HG03378 (cell line): Measurements from ENCODE around the gene GOLGA5.
"Not testable (repeated sequence)": the region's sequence is repeated elsewhere in the genome, so short reads cannot be mapped to it uniquely, and the experiment has no call there.

Experiments
- ATAC-seq: cut with Tn5 transposase; IDR thresholded peaks from one replicate; pipeline ENCODE4 v1.9.1; 2021; ENCODE audit warnings: mild to moderate bottlenecking, moderate library complexity; ENCODE audit not compliant: unreplicated experiment

GOLGA5 gene

GRCh38 chr14:92793709-92794546 lies at the start of gene GOLGA5:
Gene GOLGA5, plus strand, starts transcription at chr14:92794305. Its CDS starts 3,133 bp downstream, at chr14:92797438.
- ATAC-seq = peak; percentile 85

- no peak for ATAC-seq
These were observed 46.3 kb upstream of the GOLGA5 start for GRCh38 chr14:92747701-92748258.

GRCh38 chr14:92748259-92749016 lies 45.7 kb upstream of the GOLGA5 start, which contains the start of gene LGMN:
Gene LGMN, minus strand, starts transcription at chr14:92748627. Its CDS starts 15,841 bp downstream, at chr14:92732786.
- ATAC-seq = peak; percentile 67

GRCh38 chr14:92750222-92750728 lies 43.8 kb upstream of the GOLGA5 start:
- not testable (repeated sequence) for ATAC-seq

GRCh38 chr14:92750994-92751400 lies 43.1 kb upstream of the GOLGA5 start:
- ATAC-seq = no peak

- no peak for ATAC-seq
These were observed 42.3 kb upstream of the GOLGA5 start for GRCh38 chr14:92751819-92752218.

- ATAC-seq = no peak
These were observed 40.9 kb upstream of the GOLGA5 start for GRCh38 chr14:92753250-92753649.

- no peak for ATAC-seq
These were observed 39.1 kb upstream of the GOLGA5 start for GRCh38 chr14:92754966-92755365.

- no peak for ATAC-seq
These were observed 38.6 kb upstream of the GOLGA5 start for GRCh38 chr14:92755495-92755894.

GRCh38 chr14:92756446-92756845 lies 37.7 kb upstream of the GOLGA5 start:
- ATAC-seq = no peak

GRCh38 chr14:92759300-92759678 lies 34.8 kb upstream of the GOLGA5 start:
- no peak for ATAC-seq

GRCh38 chr14:92759679-92760523 lies 34.2 kb upstream of the GOLGA5 start:
- no peak for ATAC-seq

GRCh38 chr14:92760524-92760805 lies 33.6 kb upstream of the GOLGA5 start:
- ATAC-seq = no peak

- ATAC-seq = not testable (repeated sequence)
These were observed 30.2 kb upstream of the GOLGA5 start for GRCh38 chr14:92763666-92764631.

GRCh38 chr14:92768236-92768635 lies 25.9 kb upstream of the GOLGA5 start:
- ATAC-seq = peak; percentile 93

GRCh38 chr14:92768795-92769194 lies 25.3 kb upstream of the GOLGA5 start:
- no peak for ATAC-seq

GRCh38 chr14:92770484-92770883 lies 23.6 kb upstream of the GOLGA5 start:
- ATAC-seq = no peak

GRCh38 chr14:92774572-92774971 lies 19.5 kb upstream of the GOLGA5 start:
- no peak for ATAC-seq

GRCh38 chr14:92775292-92775691 lies 18.8 kb upstream of the GOLGA5 start:
- ATAC-seq = peak; percentile 92
